Nucleus accumbens (tissue), 56 donors: Measurements from ENCODE around the gene CPNE7.
A peak's percentile ranks its signal among the peaks of the same experiment; 100 is the strongest.

Experiments
- DNase-seq, 56 donors: peaks; one replicate each; lab custom pipeline; 2025; lab: John Stamatoyannopoulos, UW

CPNE7 gene

DNA sequence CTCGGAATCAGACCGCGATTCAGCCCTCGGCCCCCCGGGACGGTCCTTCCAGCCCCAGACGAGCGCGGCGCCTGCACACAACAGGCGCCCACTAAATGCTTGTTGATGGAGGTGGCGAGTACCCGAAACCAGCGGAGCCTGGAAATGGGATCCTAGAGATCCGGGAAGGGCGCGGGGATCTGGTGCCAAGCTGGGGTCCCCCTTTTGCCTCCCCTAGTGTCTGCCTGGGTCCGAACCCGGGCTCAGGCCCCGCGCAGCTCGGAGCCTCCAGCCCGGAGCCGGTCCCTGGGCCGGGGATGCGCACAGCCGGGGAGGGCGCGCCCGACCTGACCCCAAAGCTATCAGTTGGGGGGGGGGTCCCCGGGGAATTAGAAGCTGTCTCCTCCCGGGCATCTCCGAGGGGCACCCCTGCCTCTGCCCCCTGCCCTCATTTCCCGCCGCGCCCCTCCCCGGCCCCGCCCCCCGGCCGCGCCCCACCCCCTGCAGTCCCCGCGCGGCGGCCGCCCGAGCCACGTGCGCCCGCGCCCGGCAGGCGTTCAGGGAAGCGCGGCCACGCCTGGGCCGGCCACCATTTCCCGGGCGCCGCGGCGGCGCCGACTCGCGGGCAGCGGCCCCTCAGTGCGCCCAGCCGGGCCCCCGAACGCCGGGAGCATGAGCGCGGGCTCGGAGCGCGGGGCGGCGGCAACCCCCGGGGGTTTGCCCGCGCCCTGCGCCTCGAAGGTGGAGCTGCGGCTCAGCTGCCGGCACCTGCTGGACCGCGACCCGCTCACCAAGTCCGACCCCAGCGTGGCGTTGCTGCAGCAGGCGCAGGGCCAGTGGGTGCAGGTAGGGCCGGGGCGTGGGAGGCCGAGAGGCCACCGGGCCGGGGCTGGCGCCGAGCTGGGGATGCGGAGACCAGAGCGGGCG, at the start of gene CPNE7:
Gene CPNE7 (plus strand): TSS at position 512 of the 906 bp plus-strand sequence. CDS start 140 bp downstream, at position 652.
- DNase-seq = no peak

DNA sequence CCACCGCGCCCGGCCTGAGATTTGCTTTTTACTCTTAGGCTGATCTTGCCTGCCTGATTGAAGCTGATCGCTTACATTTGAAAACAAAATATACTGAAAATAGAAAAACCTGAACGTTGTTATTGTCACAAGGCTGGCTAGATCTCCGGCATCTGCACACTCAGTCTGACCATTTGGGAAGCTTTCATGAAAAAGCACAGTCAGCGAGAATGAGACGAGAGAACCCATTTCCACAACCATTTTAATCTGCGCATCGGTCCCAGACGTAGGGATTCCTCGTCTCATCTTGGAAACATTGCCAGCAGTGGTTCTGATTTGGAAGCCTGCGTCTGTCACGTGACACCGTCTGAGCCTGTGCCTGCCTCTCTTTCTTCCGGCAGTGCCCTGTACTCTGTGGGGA, 46.5 kb upstream of the CPNE7 start:
- DNase-seq = no peak

DNA sequence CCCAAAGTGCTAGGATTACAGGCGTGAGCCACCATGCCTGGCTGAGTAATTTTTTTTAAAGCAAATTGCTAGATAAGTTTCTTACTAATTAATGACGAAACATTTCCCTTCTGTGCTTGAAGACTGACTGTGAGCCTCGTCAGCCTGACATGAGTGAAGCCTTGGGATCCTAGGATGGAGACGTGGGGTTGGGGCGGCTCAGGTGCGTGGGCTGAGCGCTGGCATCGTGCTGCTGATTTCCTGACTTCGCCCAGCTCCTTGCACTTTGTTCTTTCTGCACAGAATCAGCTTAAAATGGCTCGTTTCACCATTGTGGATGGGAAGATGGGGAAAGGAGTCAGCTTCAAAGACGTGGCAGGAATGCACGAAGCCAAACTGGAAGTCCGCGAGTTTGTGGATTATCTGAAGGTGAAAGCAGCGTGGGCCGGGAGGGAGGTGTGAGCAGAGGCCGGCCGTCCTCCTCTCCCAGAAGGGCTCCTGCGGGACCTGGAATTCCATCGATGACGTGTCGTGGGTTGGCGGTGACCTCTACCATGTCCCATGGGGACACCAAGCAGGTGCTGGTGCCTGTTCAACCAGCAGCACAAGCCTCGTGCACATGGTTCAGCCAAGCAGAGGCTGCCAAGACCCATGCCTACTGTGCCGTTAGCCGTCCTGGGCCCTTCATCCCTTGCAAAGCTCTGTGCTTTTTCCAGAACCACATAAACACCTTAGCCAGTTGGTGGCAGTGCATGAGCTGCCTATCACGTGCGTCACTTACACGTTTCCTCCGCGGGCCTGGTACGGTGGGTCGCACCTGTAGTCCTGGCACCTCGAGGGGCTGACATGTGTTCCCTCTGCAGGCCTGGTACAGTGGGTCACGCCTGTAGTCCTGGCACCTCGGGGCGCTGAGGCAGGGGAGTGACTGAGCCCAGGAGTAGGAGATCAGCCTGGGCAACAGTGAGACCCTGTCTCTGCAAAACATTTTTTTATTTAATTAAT, 44.9 kb upstream of the CPNE7 start:
- DNase-seq = peak in 4 of 56 donors; percentile 2 to 27 (median 19)

DNA sequence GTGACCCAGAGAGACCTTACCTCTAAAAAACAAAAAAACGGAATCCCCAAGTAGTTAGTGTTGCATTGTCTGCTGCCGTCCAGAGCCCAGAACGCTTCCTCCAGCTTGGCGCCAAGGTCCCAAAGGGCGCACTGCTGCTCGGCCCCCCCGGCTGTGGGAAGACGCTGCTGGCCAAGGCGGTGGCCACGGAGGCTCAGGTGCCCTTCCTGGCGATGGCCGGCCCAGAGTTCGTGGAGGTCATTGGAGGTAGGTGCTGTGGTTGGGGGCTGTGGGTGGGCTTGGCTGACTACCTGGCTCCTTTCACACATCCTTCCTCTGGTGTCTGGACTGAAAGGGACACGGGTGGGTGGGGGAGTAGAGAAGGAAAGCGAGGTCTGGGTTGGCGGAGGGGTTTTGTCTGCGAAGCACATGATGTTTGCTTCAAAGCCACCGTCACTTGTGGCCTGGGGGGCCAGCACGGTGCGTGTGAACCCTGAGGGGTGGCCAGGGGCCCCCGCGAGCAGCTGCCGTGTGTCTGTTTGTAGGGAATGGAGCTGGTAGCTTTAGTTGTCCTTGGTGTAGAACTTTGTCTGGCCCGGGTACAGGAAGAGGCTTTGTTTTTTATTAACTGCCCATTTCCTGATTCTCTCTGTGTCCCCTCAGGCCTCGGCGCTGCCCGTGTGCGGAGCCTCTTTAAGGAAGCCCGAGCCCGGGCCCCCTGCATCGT, 43.6 kb upstream of the CPNE7 start:
- DNase-seq = no peak

DNA sequence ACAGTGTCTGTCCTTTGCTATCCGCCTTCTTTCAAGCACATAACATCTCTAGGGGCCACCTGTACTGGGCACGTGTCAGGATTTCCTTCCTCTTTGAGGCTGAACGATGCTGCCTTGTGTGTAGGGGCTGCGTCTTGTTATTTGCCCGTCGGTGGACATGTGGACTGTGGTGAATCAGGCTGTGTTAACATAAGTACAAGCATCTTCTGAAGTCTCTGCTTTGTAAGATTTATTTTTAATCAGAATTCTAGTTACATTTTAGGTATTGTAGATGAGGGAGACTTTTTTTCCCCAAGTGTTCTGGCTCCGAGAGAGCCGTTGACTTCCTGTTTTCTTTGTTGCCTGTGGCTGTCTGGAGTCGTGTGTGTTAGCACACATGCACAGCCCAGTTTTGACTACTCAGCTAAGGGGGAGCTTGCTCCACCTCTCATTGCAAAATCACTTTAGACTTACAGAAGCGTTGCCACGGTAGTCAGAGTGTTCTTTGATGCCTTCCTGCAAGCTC, 41.3 kb upstream of the CPNE7 start:
- peak in 7 of 56 donors; percentile 4 to 36 (median 22) for DNase-seq

DNA sequence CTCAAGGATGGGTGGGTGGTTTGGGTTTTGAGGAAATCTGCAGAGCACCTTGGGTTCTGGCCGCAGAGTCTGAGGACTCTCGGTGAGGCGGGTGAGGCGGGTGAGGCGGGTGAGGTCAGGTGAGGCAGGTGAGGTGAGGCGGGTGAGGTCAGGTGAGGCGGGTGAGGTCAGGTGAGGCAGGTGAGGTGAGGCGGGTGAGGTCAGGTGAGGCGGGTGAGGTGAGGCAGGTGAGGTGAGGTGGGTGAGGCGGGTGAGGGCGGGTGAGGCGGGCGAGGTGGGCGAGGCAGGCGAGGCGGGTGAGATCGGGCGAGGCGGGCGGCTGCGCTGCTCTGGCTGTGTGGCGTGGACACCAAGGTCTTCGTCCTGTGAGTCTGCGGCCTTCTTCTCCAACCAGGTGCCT, 39.2 kb upstream of the CPNE7 start:
- DNase-seq = peak in 1 of 56 donors; percentile 29

DNA sequence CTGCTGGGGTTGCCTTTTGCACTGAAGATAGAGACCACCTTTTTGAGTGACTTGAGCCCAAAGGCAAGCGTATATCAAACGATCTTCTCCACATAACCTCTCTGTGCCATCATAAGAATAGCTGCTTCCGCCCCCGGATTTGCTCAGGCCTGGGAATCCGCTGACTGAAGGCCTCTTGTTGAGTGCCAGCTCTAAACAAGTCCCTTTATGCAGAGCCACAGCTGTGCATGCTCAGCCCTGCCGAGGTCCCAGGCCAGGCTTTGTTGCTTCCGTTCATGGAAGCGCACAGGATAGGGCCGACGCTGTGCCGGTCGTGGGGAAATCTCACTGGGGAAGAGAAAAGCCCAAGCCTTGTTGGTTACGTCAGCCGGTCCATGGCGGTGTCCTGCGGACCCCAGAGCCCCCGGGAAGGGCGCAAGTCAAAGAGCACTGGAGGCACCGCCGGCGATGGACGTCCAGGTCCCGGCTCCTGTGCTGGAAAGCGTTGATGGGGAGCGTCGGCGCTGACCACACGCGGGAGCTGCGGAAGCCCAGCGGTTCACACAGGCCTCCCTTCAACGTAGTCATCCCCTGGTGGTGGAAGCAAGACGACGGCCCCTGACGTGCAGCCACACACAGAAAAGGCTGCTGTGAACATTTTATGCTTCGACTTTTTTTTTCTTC, 38.5 kb upstream of the CPNE7 start:
- peak in 52 of 56 donors; percentile 6 to 82 (median 59) for DNase-seq

DNA sequence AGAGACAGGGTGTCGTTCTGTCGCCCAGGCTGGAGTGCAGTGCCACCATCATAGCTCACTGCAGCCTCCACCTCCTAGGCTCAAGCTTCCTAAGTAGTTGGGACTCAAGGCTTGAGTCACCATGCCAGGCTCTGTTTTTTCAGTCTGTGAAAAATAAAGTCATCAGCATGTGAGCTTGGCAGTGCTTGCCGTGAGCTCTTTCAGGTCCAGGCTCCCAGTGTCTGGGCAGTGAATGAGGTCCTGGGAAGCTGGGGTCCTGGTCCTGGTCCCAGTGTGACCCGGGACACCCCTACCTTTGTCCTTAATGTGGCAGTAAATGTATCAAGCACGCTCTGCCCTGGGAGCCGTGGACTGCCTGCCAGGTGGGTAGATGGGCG, 38.0 kb upstream of the CPNE7 start:
- no peak for DNase-seq

DNA sequence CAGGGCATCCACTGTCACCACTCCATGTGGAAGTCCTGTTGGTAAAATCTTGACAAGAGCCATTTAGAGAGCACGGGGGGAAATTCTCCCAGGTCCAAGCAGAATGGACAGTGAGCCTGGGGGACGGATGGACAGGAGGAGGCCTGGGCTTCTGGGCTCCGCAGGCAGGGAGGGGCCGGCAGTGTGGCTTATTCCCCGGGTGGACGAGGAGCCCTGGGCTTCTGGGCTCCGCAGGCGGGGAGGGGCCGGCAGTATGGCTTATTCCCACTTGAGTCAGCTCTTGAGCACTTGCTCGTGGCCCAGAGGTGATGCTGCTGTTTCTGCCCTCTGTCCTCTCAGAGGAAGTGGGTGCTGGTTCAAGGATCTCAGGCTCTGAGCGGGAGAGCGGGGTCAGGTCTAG, 37.3 kb upstream of the CPNE7 start:
- no peak for DNase-seq

DNA sequence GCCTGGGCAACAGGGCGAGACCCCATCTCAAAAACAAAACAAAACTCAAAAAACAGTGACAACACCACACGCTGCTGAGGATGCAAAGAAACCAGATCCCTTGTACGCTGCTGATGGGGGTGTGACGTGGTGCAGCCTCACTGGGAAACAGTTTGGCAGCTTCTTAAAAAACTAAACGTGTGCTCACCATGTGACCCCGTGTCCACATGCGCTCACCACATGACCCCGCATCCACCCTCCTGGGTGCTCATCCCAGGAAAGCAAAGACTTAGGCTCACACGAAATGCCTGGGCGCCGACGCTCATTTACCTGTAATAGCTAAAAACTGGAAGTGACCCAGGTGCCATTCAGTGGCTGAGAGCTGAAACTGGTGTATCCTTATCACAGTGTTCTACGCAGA, 35.0 kb upstream of the CPNE7 start:
- DNase-seq = no peak

DNA sequence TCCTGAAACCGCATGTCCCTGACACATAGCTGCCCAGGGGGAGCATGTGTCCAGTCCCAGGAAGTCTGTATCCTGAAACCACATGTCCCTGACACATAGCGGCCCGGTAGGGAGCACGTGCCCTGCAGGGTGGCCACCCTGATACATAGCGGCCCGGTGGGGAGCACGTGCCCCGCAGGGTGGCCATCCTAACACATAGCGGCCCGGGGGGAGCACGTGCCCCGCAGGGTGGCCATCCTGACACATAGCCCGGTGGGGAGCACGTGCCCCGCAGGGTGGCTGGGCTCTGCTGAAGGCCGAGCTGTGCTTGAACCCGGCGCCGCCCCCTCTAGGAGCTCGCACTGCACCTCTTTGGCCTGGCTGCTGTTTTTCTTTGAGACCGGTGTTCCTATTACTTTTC, 33.8 kb upstream of the CPNE7 start:
- no peak for DNase-seq

DNA sequence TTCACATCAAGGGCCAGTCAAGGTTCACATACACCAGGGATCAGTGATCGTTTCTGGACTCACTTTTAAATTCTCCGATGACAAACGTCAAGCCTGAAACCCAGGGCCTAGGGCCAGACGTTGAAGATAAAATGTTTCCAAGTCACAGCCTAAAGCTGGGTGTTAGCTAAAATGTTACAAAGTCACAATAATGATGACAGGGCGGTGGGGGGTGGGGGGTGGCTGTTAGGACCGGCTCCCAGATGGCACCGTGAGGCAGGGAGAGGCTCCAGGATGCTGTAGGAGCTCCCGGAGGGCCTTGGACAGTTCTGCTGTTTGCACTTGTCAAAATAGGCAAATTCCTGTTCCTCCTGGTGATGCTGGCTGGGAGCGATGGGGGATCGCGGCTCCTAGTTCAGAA, 31.4 kb upstream of the CPNE7 start:
- DNase-seq = no peak

DNA sequence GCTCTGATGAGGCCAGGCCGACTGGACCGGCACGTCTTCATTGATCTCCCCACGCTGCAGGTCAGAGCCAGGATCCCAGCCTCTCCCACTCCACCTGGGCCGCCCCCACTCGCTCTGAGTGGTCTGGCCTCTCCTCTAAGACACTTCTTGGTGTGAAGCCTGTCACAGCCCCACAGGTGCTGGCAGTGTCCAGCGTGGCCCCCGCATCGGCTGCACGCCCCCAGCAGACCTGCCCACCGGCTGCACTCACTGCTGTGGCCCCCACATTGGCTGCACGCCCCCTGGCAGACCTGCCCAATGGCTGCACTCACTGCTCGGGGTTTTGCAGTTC, 30.9 kb upstream of the CPNE7 start:
- no peak for DNase-seq

DNA sequence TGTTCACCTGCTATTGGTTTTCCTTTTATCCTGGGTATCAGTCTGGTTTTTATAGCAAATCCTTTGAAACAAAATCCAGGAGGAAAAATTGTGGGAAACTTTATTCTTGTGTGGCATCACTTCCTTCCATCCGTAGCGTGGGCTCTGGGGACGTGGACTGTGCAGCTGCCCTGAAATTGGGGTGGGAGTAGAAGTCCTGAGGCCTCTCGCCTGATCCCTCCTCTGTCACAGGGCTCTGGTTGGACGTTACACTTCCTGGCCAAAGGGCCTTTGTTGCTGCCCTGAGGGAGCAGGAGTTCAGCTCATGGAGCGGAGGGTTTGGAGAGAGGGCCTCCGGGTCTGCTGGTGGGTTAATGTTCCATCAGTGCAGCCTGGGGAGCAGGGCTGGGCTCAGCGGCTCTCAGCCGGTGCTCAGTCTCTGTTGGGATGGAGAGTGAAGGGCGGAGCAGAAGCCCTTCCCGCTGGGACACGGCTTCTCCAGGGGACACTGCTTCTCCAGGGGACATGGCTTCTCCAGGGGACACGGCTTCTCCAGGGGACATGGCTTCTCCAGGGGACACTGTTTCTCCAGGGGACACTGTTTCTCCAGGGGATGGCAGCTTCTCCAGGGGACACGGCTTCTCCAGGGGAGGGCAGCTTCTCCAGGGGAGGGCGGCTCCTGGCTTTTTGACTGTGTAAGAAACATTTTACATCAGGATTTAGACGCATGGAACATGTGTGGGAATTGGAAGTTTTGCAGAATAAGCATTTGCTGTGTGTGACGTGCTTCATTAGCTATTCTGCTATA, 30.3 kb upstream of the CPNE7 start:
- no peak for DNase-seq

DNA sequence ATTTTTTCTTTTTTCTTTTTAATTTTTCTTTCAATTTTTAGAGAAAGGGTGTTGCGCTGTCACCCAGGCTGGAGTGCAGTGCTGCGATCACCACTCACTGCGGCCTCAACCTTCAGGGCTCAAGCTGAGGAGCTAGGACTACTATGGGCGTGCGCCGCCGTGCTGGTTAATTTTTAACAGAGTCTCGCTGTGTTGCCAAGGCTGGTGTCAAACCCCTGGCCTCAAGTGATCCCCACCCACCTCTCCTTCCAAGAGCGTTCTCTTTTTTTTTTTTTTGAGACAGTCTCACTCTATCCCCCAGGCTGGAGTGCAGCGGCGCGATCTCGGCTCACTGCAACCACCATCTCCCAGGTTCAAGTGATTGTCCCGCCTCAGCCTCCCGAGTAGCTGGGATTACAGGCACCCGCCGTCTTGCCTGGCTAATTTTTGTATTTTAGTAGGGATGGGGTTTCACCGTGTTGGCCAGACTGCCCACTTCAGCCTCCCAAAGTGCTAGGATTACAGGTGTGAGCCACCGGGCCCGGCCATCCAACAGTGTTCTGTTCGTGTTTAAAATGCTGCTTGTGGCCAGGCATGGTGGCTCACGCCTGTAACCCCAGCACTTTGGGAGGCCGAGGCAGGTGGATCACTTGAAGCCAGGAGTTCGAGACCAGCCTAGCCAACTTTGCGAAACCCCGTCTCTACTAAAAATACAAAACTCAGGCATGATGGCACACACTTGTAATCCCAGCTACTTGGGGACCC, 29.6 kb upstream of the CPNE7 start:
- DNase-seq = no peak

DNA sequence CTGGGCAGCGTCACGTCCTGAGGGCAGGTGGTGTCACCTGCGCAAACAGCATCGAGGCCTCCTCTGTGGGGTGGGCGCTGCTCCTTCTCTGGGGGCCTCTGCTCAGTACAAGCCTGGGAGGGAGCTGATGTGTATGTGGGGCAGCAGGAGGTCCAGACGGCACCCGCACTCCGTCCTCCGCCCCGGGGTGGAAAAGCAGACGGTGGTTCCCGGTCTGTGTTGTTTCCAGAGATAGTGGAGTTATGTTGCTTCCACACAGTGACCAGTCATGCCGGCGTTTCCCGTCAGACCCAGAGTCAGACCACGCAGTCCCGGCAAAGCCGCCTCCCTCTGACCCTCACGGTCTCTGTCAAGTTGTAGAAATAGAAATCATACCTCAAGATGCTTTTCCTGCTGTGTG, 28.8 kb upstream of the CPNE7 start:
- DNase-seq = no peak

DNA sequence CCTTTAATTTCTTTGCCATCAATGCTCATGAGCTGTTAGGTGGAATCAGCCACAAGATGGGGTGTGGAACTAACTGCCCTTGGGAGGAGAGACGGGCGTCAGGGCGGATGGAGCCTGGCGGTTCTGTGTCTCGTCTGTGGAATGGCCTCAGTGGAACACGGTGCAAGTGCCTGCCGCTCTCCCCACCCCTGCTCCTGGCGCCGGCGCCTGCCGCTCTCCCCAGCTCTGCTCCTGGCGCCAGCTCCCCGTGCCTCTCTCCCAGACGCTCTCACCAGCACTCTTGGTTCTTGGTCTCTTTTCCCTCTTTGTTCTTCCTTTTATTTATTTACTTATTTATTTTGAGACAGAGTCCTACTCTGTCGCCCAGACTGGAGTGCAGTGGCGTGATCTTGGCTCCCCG, 28.3 kb upstream of the CPNE7 start:
- DNase-seq = no peak

DNA sequence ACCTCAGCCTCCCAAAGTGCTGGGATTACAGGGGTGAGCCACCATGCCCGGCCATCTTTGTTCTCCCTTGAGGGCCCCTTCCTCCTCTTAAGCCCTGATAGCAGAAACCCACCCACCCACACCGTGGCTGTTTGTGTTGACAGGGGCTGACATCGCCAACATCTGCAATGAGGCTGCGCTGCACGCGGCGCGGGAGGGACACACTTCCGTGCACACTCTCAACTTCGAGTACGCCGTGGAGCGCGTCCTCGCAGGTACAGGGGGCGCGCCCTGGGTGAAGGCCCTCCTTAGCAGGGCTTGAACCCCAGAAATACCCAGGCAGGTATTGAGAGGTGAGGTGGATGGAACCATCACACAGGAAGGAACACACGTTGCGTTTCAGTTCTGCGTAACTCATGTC, 27.7 kb upstream of the CPNE7 start:
- DNase-seq = no peak
